K562 (cell line): ENCODE results near the gene SLCO2B1. TPM values are rescaled to one million over a fixed set of nuclear protein-coding genes. Genes with fewer than 3 reads are reported as not detected.

Source experiments
- ATAC-seq: fragments of 200-7000 bp; cut with Tn5 transposase; 3 replicates; pipeline ENCODE4 v1.9.1; 2020; ENCODE audit warnings: moderate library complexity
- BruUV-seq: library from RNA; stranded (reverse); fragments of 400-500 nt; replicated peaks from 2 replicates; lab custom pipeline; 2021; lab: Mats Ljungman, UMichigan
- CTCF ChIA-PET: fragments of 300-600 bp; formaldehyde crosslinking; extraction: SDS; loops from one replicate; lab custom pipeline; 2021; ENCODE audit warnings: low intra/inter-chr PET ratio; lab: Yijun Ruan, JAX
- POLR2A ChIA-PET: fragments of 300-600, 350-650 bp; sonication (Branson Sonifier 250); formaldehyde crosslinking; extraction: SDS; loops from one replicate; lab custom pipeline; 2021; ENCODE audit warnings: antibody characterized with exemption, inconsistent platforms; lab: Yijun Ruan, JAX
- DNase-seq, 4 experiments: peaks; one replicate each; pipeline versions ENCODE4 v3.0.0 to v3.0.0-alpha.2; 2011 to 2018; ENCODE audit warnings: low spot score in 3 of 4, mixed read lengths in 3 of 4; ENCODE audit errors: extremely low read depth in 1 of 4
- FAIRE-seq: peaks from 2 replicates; lab custom pipeline; 2011; peaks lifted over from hg19 to GRCh38; lab: Jason Lieb, UNC
- H2AFZ ChIP-seq: 2 replicates; pipeline ENCODE4 v1.6.0; 2011; ENCODE audit warnings: low read depth, low read length, control low read depth, inconsistent platforms
- H3K27ac ChIP-seq: fragments of 200-600 bp; 3 replicates; pipeline ENCODE4 v1.8.0; 2011; ENCODE audit warnings: low read depth, mild to moderate bottlenecking, control low read depth, inconsistent platforms, low read length, moderate library complexity, mixed read lengths; ENCODE audit errors: extremely low read depth
- H3K27me3 ChIP-seq, 2 experiments: fragments of 300-600 bp in 1 of 2; 2 replicates in 1 of 2; 3 replicates in 1 of 2; pipeline versions ENCODE4 v1.6.0 to v1.8.0; 2011; ENCODE audit warnings: inconsistent platforms in 2 of 2, low read length in 2 of 2, mild to moderate bottlenecking in 1 of 2, mixed read lengths in 1 of 2, moderate library complexity in 1 of 2; ENCODE audit not compliant: control insufficient read depth in 2 of 2, insufficient read depth in 2 of 2
- H3K36me3 ChIP-seq: fragments of 300-600 bp; 3 replicates; pipeline ENCODE4 v1.8.0; 2011; ENCODE audit warnings: mild to moderate bottlenecking, low read length, inconsistent platforms; ENCODE audit not compliant: control insufficient read depth, insufficient read depth
- H3K4me1 ChIP-seq, 2 experiments: fragments of 200-600 bp in 1 of 2; replicated peaks in 1 of 2; 2 replicates in 1 of 2; 3 replicates in 1 of 2; pipeline versions ENCODE4 v1.5.1 to v1.8.0; 2011; ENCODE audit warnings: inconsistent platforms in 2 of 2, low read length in 2 of 2, mild to moderate bottlenecking in 1 of 2, mixed read lengths in 1 of 2, moderate library complexity in 1 of 2; ENCODE audit not compliant: control insufficient read depth in 2 of 2, insufficient read depth in 2 of 2
- H3K4me2 ChIP-seq: 2 replicates; pipeline ENCODE4 v1.6.1; 2011; ENCODE audit warnings: low read length, control low read depth, inconsistent platforms, mixed read lengths; ENCODE audit not compliant: insufficient read depth
- H3K4me3 ChIP-seq: fragments of 200-600 bp; sonication (generic), shearing (Covaris generic); 2 replicates; pipeline ENCODE4 v1.5.1; 2016; ENCODE audit warnings: control low read depth, inconsistent platforms
- H3K79me2 ChIP-seq: fragments of 200-600 bp; 3 replicates; pipeline ENCODE4 v1.8.0; 2011; ENCODE audit warnings: low read length, inconsistent platforms; ENCODE audit not compliant: control insufficient read depth, insufficient read depth
- H3K9ac ChIP-seq, 2 experiments: 2 replicates each; pipeline versions ENCODE4 v1.6.0 to v1.6.1; 2011; ENCODE audit warnings: low read depth in 2 of 2, low read length in 2 of 2, control low read depth in 1 of 2, inconsistent platforms in 1 of 2, mild to moderate bottlenecking in 1 of 2, mixed read lengths in 1 of 2; ENCODE audit not compliant: insufficient read depth in 1 of 2
- H3K9me1 ChIP-seq: one replicate; pipeline ENCODE4 v1.6.0; 2011; ENCODE audit warnings: inconsistent platforms, mild to moderate bottlenecking, low read length, moderate library complexity; ENCODE audit not compliant: control insufficient read depth, insufficient read depth
- H3K9me3 ChIP-seq: replicated peaks from 2 replicates; pipeline ENCODE4 v1.5.1; 2011; ENCODE audit warnings: low read depth, low read length, inconsistent platforms; ENCODE audit not compliant: control insufficient read depth, insufficient read depth
- H4K20me1 ChIP-seq: replicated peaks from 2 replicates; pipeline ENCODE4 v1.6.1; 2011; ENCODE audit warnings: low read length, inconsistent platforms, mixed read lengths; ENCODE audit not compliant: control insufficient read depth, insufficient read depth
- C11orf30 ChIP-seq: fragments of 450-650 bp; IDR thresholded peaks from 2 replicates; pipeline ENCODE4 v1.6.1; 2016; ENCODE audit warnings: low read depth, mild to moderate bottlenecking
- DPF2 ChIP-seq: fragments of 450-650 bp; IDR thresholded peaks from 2 replicates; pipeline ENCODE4 v1.6.1; 2016
- HNRNPLL ChIP-seq: fragments of 200-400 bp; formaldehyde crosslinking; IDR thresholded peaks from 2 replicates; pipeline ENCODE4 v1.6.1; 2017; ENCODE audit warnings: low read length, low read depth, mild to moderate bottlenecking; ENCODE audit not compliant: poor library complexity, severe bottlenecking
- KDM5B ChIP-seq: fragments of 200-600 bp; sonication (generic); IDR thresholded peaks from 2 replicates; pipeline ENCODE4 v1.6.1; 2012; ENCODE audit warnings: low read depth, mild to moderate bottlenecking, moderate library complexity, low read length, control low read depth, inconsistent platforms; ENCODE audit not compliant: insufficient replicate concordance
- MEIS2 ChIP-seq: fragments of 450-650 bp; IDR thresholded peaks from 2 replicates; pipeline ENCODE4 v1.6.1; 2014; ENCODE audit warnings: mild to moderate bottlenecking; ENCODE audit not compliant: partially characterized antibody
- NCOA6 ChIP-seq: fragments of 450-650 bp; IDR thresholded peaks from 2 replicates; pipeline ENCODE4 v1.6.1; 2017; ENCODE audit warnings: mild to moderate bottlenecking
- NRF1 ChIP-seq, 2 experiments: fragments of 450-650 bp; IDR thresholded peaks in 1 of 2; conservative IDR thresholded peaks in 1 of 2; 2 replicates each; pipeline ENCODE4 v1.6.1; 2014; ENCODE audit warnings: mild to moderate bottlenecking in 2 of 2
- RBFOX2 ChIP-seq: fragments of 200-400 bp; formaldehyde crosslinking; IDR thresholded peaks from 2 replicates; pipeline ENCODE4 v1.6.1; 2017; ENCODE audit warnings: low read depth, mild to moderate bottlenecking, low read length, moderate library complexity
- RFX5 ChIP-seq: IDR thresholded peaks from 2 replicates; pipeline ENCODE4 v1.6.1; 2011; ENCODE audit warnings: low read depth, mild to moderate bottlenecking, improper control_type of control experiment, low read length
- ZNF121 ChIP-seq: sonication (generic); formaldehyde crosslinking; conservative IDR thresholded peaks from 2 replicates; pipeline ENCODE4 v1.8.0; 2022; ENCODE audit warnings: missing genetic modification reagents
- ZNF444 ChIP-seq: fragments of 250-450 bp; sonication (Bioruptor Pico); IDR thresholded peaks from 2 replicates; pipeline ENCODE4 v1.4.0; 2020; ENCODE audit warnings: mild to moderate bottlenecking, moderate library complexity
- ZNF766 ChIP-seq: fragments of 200-800 bp; sonication (Bioruptor generic); conservative IDR thresholded peaks from 2 replicates; pipeline ENCODE4 v1.6.1; 2016; ENCODE audit warnings: missing genetic modification characterization, missing compliant biosample characterization
- WGBS: fragments of 100-300 bp; shearing (Covaris generic); methylation state at CpG from one replicate; pipeline ENCODE4 v1.1.6; 2016; ENCODE audit warnings: low coverage, mixed read lengths; ENCODE audit not compliant: insufficient coverage; ENCODE audit errors: missing lambda C conversion rate; 5-methylcytosine and 5-hydroxymethylcytosine counted together
- in situ Hi-C: fragments of 300-500 bp; cut with MboI; formaldehyde crosslinking; loops from 4 replicates; pipeline ENCODE4 v1.15.0; 2018; ENCODE audit warnings: inconsistent platforms, mixed read lengths
- intact Hi-C: fragments of 100-400 bp; cut with micrococcal nuclease; formaldehyde crosslinking; loops from 2 replicates; pipeline ENCODE4 v1.14.2; 2022
- polyA plus RNA-seq, 8 experiments: library from polyadenylated mRNA; depleted of rRNA in 4 of 8; stranded (reverse) in 5 of 8; unstranded in 3 of 8; fragments of >200 nt; fragmentation: Nextera tagmentation in 2 of 8; fragmentation: Illumina TruSeq in 1 of 8; extraction: Ambion mirVana in 2 of 8; extraction: Trizol in 1 of 8; gene quantifications; 2 replicates each; pipeline versions ENCODE4 v1.2.1 to v1.2.3, GENCODE V29; 2011 to 2014; ENCODE audit warnings: inconsistent platforms in 1 of 8, missing spikeins in 1 of 8
- total RNA-seq, 7 experiments: library from RNA; depleted of rRNA in 6 of 7; stranded (reverse); fragments of >200 nt in 6 of 7; fragmentation: Illumina TruSeq in 2 of 7; extraction: Trizol in 2 of 7; gene quantifications; 2 replicates each; pipeline versions ENCODE4 v1.2.1 to v1.2.3, GENCODE V29; 2011 to 2021; ENCODE audit warnings: low replicate concordance in 1 of 7
- TF ChIP-seq, protein P1 (sequence below), 2 experiments: IDR thresholded peaks in 1 of 2; conservative IDR thresholded peaks in 1 of 2; 2 replicates each; pipeline ENCODE4 v1.6.1; 2016; ENCODE audit warnings: low read depth in 2 of 2, mild to moderate bottlenecking in 1 of 2, missing compliant biosample characterization in 1 of 2, missing genetic modification characterization in 1 of 2, moderate library complexity in 1 of 2
- TF ChIP-seq, protein P2 (sequence below), 2 experiments: fragments of 450-650 bp; IDR thresholded peaks; 2 replicates each; pipeline ENCODE4 v1.6.1; 2018; ENCODE audit warnings: mild to moderate bottlenecking in 2 of 2, low read depth in 1 of 2; ENCODE audit not compliant: partially characterized antibody in 2 of 2

Gene SLCO2B1
- total and polyA plus RNA-seq, 9 of the 15 experiments (the other 6 are each of a cell fraction or from before 2014, with no cell fraction given): 0.70 to 14.7 (median 7.6) TPM

DNA sequence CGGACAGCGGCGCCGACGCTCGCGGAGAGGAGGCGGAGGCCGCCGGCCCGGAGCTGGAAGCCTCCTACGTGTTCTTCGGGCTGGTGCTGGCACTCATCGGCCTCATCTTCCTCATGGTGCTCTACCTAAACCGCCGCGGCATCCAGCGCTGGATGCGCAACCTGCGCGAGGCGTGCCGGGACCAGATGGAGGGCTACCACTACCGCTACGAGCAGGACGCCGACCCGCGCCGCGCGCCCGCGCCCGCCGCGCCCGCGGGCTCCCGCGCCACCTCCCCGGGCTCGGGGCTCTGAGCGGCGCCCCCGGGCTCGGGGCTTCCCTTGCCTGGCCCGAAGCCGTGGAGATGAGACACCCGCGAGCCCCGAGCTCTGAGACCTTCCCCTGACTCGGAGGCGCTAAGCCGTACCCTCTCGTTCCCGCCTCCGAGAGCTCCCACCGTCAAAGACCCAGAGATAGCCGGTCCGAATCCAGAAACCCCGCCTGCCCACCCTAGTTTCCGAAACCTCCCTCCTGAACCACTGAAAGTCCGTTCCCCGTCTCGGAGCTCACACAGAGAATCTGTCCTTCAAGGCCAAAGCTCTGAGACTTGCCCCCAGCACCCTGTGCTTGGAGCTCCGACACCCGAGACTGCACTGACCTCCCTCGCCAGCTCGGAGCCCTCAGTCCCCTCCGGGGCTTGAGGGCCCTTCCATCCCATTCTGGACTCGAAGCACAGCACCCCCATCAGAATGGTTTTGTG lies 91.2 kb downstream of the SLCO2B1 start:
- DNase-seq (no peak), ATAC-seq (peak; percentile 40; the same call in 2 of the 3 replicates), FAIRE-seq (no peak)
- Histone ChIP-seq H3K4me2 (peak overlapping the region; percentile 75), H2AFZ (peak overlapping the region; percentile 93), H3K4me3 (peak overlapping the region; percentile 51), H3K27me3 (peaks cover 24 to 52% of the 10 kb centered on the region in 2 experiments), H3K9me1 (peaks cover 4% of the 10 kb centered on the region), H3K9ac (peak overlapping the region in 1 of 2 experiments; percentile 88; a peak in 2 of 4 replicates), H3K27ac (no peak overlapping the region), H3K4me1 (peaks cover 3 to 23% of the 10 kb centered on the region in 2 experiments; a peak in 4 of 5 replicates), H3K36me3 (no peaks in the 10 kb centered on the region), H3K79me2 (no peaks in the 10 kb centered on the region), H3K9me3 (no peaks in the 10 kb centered on the region), H4K20me1 (peaks cover 24% of the 10 kb centered on the region)
- no TSS peak for BruUV-seq
- intact Hi-C loops (loop anchor here (10.0 kb wide), 1 partner anchor 537 kb away; no protein-coding TSS in a partner anchor), in situ Hi-C loops (no loop called here)
- 5% methylated on average over 62 of the region's 72 CpGs for WGBS
- ChIA-PET CTCF (interaction anchor here (0.6 to 1.4 kb wide), 11 partner anchors 38 to 543 kb away, joined by 3 to 7 read pairs (median 3); no protein-coding TSS in a partner anchor), POLR2A (interaction anchor here (0.6 to 1.9 kb wide), 10 partner anchors 12 to 270 kb away, joined by 3 to 8 read pairs (median 3); partner anchors contain the start of gene NEU3)
- TF ChIP-seq, protein P1, sequence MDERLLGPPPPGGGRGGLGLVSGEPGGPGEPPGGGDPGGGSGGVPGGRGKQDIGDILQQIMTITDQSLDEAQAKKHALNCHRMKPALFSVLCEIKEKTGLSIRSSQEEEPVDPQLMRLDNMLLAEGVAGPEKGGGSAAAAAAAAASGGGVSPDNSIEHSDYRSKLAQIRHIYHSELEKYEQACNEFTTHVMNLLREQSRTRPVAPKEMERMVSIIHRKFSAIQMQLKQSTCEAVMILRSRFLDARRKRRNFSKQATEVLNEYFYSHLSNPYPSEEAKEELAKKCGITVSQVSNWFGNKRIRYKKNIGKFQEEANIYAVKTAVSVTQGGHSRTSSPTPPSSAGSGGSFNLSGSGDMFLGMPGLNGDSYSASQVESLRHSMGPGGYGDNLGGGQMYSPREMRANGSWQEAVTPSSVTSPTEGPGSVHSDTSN (CRISPR knock-in tag; IDR thresholded peaks at IDR 0.05; ENCODE audit: low read depth): no peak
- TF ChIP-seq, protein P1 (tag; conservative IDR thresholded peaks at IDR 0.05; ENCODE audit: low read depth): no peak
- TF ChIP-seq ZNF444 (CRISPR knock-in tag): no peak
- peak; percentile 96 for TF ChIP-seq HNRNPLL
- TF ChIP-seq DPF2: no peak
- no peak for TF ChIP-seq C11orf30
- TF ChIP-seq MEIS2: no peak
- peak; percentile 65 for TF ChIP-seq NCOA6
- TF ChIP-seq RFX5: no peak
- 0 out of 2 replicates have a peak, but pooled peaks have one; percentile 3 for TF ChIP-seq ZNF766
- 0 out of 2 replicates have a peak, but pooled peaks have one; percentile 5 for TF ChIP-seq RBFOX2
- TF ChIP-seq, protein P2, sequence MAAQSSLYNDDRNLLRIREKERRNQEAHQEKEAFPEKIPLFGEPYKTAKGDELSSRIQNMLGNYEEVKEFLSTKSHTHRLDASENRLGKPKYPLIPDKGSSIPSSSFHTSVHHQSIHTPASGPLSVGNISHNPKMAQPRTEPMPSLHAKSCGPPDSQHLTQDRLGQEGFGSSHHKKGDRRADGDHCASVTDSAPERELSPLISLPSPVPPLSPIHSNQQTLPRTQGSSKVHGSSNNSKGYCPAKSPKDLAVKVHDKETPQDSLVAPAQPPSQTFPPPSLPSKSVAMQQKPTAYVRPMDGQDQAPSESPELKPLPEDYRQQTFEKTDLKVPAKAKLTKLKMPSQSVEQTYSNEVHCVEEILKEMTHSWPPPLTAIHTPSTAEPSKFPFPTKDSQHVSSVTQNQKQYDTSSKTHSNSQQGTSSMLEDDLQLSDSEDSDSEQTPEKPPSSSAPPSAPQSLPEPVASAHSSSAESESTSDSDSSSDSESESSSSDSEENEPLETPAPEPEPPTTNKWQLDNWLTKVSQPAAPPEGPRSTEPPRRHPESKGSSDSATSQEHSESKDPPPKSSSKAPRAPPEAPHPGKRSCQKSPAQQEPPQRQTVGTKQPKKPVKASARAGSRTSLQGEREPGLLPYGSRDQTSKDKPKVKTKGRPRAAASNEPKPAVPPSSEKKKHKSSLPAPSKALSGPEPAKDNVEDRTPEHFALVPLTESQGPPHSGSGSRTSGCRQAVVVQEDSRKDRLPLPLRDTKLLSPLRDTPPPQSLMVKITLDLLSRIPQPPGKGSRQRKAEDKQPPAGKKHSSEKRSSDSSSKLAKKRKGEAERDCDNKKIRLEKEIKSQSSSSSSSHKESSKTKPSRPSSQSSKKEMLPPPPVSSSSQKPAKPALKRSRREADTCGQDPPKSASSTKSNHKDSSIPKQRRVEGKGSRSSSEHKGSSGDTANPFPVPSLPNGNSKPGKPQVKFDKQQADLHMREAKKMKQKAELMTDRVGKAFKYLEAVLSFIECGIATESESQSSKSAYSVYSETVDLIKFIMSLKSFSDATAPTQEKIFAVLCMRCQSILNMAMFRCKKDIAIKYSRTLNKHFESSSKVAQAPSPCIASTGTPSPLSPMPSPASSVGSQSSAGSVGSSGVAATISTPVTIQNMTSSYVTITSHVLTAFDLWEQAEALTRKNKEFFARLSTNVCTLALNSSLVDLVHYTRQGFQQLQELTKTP (IDR thresholded peaks at IDR 0.05; ENCODE audit: low read depth in 1 of 2, partially characterized antibody in 2 of 2): no peak
- peak in 1 of 2 experiments; percentile 86; a peak in 3 of 4 replicates for TF ChIP-seq NRF1 (conservative IDR thresholded peaks at IDR 0.05 in 1 of 2, IDR thresholded peaks at IDR 0.05 in 1 of 2)
- TF ChIP-seq KDM5B: peak; percentile 35
- 0 out of 2 replicates have a peak, but pooled peaks have one; percentile 1 for TF ChIP-seq ZNF121 (CRISPR knock-in tag)
